Gastroesophageal sphincter (tissue), 4 donors: ENCODE results near the gene WHAMM. TPM values are rescaled to one million over a fixed set of nuclear protein-coding genes. Genes with fewer than 3 reads are reported as not detected.
"Not testable (repeated sequence)": the region's sequence is repeated elsewhere in the genome, so short reads cannot be mapped to it uniquely, and the experiment has no call there.

ENCODE experiments used
- ATAC-seq: fragments of 150-250 bp; one replicate; pipeline ENCODE4 v1.9.1; 2016; ENCODE audit warnings: mild to moderate bottlenecking, moderate library complexity
- H3K27ac ChIP-seq, 4 donors: fragments of 200-600 bp; sonication (generic) in 3 of 4; 1 replicate in 3 of 4; 2 replicates in 1 of 4; pipeline ENCODE4 v1.5.1; 2016 to 2019
- H3K27me3 ChIP-seq: fragments of 200-600 bp; sonication (generic); one replicate; pipeline ENCODE4 v1.5.1; 2019
- H3K36me3 ChIP-seq, 2 donors: fragments of 200-600 bp; sonication (generic); one replicate each; pipeline ENCODE4 v1.5.1; 2019; ENCODE audit warnings: control low read depth in 1 of 2
- H3K4me1 ChIP-seq, 3 donors: fragments of 200-600 bp; sonication (generic); 1 replicate in 2 of 3; 2 replicates in 1 of 3; pipeline ENCODE4 v1.5.1; 2016 to 2019; ENCODE audit warnings: control low read depth in 2 of 3
- H3K4me3 ChIP-seq, 2 donors: fragments of 200-600 bp; sonication (generic); one replicate each; pipeline ENCODE4 v1.5.1; 2019; ENCODE audit warnings: mild to moderate bottlenecking in 1 of 2, moderate library complexity in 1 of 2
- H3K9me3 ChIP-seq, 3 donors: fragments of 200-600 bp; sonication (generic); one replicate each; pipeline ENCODE4 v1.5.1; 2017 to 2019; ENCODE audit warnings: control low read depth in 2 of 3
- CTCF ChIP-seq, 4 experiments: fragments of 200-600 bp in 2 of 4; fragments of 450-650 bp in 2 of 4; sonication (generic) in 1 of 4; IDR thresholded peaks; one replicate each; pipeline ENCODE4 v1.5.1; 2017 to 2019; ENCODE audit warnings: antibody characterized with exemption in 4 of 4, mild to moderate bottlenecking in 2 of 4, moderate library complexity in 2 of 4
- EP300 ChIP-seq: sonication (generic); formaldehyde crosslinking; IDR thresholded peaks from one replicate; pipeline ENCODE4 v1.6.1; 2017; ENCODE audit warnings: antibody characterized with exemption, mild to moderate bottlenecking
- POLR2A ChIP-seq, 2 donors: fragments of 450-650 bp; IDR thresholded peaks; one replicate each; pipeline ENCODE4 v1.6.1; 2017; ENCODE audit warnings: antibody characterized with exemption in 2 of 2, mild to moderate bottlenecking in 2 of 2, moderate library complexity in 1 of 2
- POLR2AphosphoS5 ChIP-seq: sonication (generic); formaldehyde crosslinking; IDR thresholded peaks from one replicate; pipeline ENCODE4 v1.6.1; 2017; ENCODE audit warnings: antibody characterized with exemption
- WGBS, 2 donors: methylation state at CpG; one replicate each; pipeline ENCODE4 v1.1.5; 2018; ENCODE audit warnings: low coverage in 1 of 2; 5-methylcytosine and 5-hydroxymethylcytosine counted together
- total RNA-seq, 4 donors: library from RNA; depleted of rRNA; stranded (reverse); fragments of >200 nt; gene quantifications; one replicate each; pipeline ENCODE4 v1.1.0, GENCODE V29; 2016

WHAMM gene
- total RNA-seq, 4 donors from 2014 or later, result 9.2 to 16.0 (median 11.5) TPM

GRCh38 chr15:82808634-82809041 lies 790 bp upstream of the WHAMM start:
- peak overlapping the region; percentile 29 to 100 (median 100) for H3K27ac ChIP-seq
- H3K4me3 ChIP-seq, result peak overlapping the region in 1 of 2 donors; percentile 96
- no peaks in the 10 kb centered on the region for H3K27me3 ChIP-seq
- H3K9me3 ChIP-seq, result no peaks in the 10 kb centered on the region
- TF ChIP-seq CTCF (IDR thresholded peaks at IDR 0.05) (no peak), EP300 (no peak), POLR2AphosphoS5 (no peak), POLR2A (IDR thresholded peaks at IDR 0.05) (no peak)
- peaks cover 0 to under 1% of the 10 kb centered on the region in 2 donors for H3K36me3 ChIP-seq
- ATAC-seq, result no peak
- H3K4me1 ChIP-seq, result peaks cover 0 to 35% (median 9%) of the 10 kb centered on the region in 3 donors
- 74 to 85% methylated on average over 8 to 9 of the region's 9 CpGs for WGBS, 2 donors

- TF ChIP-seq POLR2A (IDR thresholded peaks at IDR 0.05) (peak; percentile 6 to 9), EP300 (no peak)
- Histone ChIP-seq H3K9me3 (no peaks in the 10 kb centered on the region), H3K4me1 (peaks cover 0 to 35% (median 9%) of the 10 kb centered on the region in 3 donors), H3K4me3 (peak overlapping the region; percentile 83 to 96), H3K36me3 (peaks cover 0 to 17% of the 10 kb centered on the region in 2 donors), H3K27me3 (no peaks in the 10 kb centered on the region), H3K27ac (peak overlapping the region; percentile 91 to 100 (median 100))
- WGBS, 2 donors, result 1 to 4% methylated on average over 5 to 6 of the region's 81 CpGs
- ATAC-seq, result peak; percentile 42
Measured at GRCh38 chr15:82810061-82810889, 847 bp downstream of the WHAMM start.

- WGBS, 2 donors, result 0 to 7% methylated on average over 6 of the region's 6 CpGs
- H3K27me3 ChIP-seq, result no peaks in the 10 kb centered on the region
- peak overlapping the region; percentile 91 to 100 (median 100) for H3K27ac ChIP-seq
- H3K9me3 ChIP-seq, result no peaks in the 10 kb centered on the region
- no peak for TF ChIP-seq POLR2A (IDR thresholded peaks at IDR 0.05)
- no peak for TF ChIP-seq CTCF (IDR thresholded peaks at IDR 0.05)
- H3K36me3 ChIP-seq, result peaks cover 0 to 24% of the 10 kb centered on the region in 2 donors
- peaks cover 0 to 36% (median 9%) of the 10 kb centered on the region in 3 donors for H3K4me1 ChIP-seq
- peak overlapping the region; percentile 83 to 96 for H3K4me3 ChIP-seq
- ATAC-seq, result no peak
Measured at GRCh38 chr15:82810890-82811426, 1.5 kb downstream of the WHAMM start.

- no peak for ATAC-seq
- Histone ChIP-seq H3K27ac (peak overlapping the region in 1 of 4 donors; percentile 100), H3K4me1 (peaks cover 0 to 43% (median 9%) of the 10 kb centered on the region in 3 donors), H3K36me3 (peaks cover 0 to 44% of the 10 kb centered on the region in 2 donors), H3K27me3 (no peaks in the 10 kb centered on the region), H3K9me3 (no peaks in the 10 kb centered on the region), H3K4me3 (no peak overlapping the region)
- no peak for TF ChIP-seq POLR2AphosphoS5
- no peak for TF ChIP-seq POLR2A (IDR thresholded peaks at IDR 0.05)
- TF ChIP-seq EP300, result no peak
- no peak for TF ChIP-seq CTCF (IDR thresholded peaks at IDR 0.05)
- WGBS, 2 donors, result 75 to 77% methylated on average over 3 to 4 of the region's 4 CpGs
Measured at GRCh38 chr15:82812994-82813393, 3.6 kb downstream of the WHAMM start.

GRCh38 chr15:82820128-82820527 lies 10.7 kb downstream of the WHAMM start:
- no peak overlapping the region for H3K4me3 ChIP-seq
- no peak overlapping the region for H3K27ac ChIP-seq
- H3K4me1 ChIP-seq, result peaks cover 0 to 9% (median 0%) of the 10 kb centered on the region in 3 donors
- H3K9me3 ChIP-seq, result no peaks in the 10 kb centered on the region
- no peak for ATAC-seq
- TF ChIP-seq POLR2A (IDR thresholded peaks at IDR 0.05) (no peak), EP300 (no peak), CTCF (IDR thresholded peaks at IDR 0.05) (no peak), POLR2AphosphoS5 (no peak)
- H3K36me3 ChIP-seq, result peaks cover 0 to 99% of the 10 kb centered on the region in 2 donors
- H3K27me3 ChIP-seq, result no peaks in the 10 kb centered on the region

GRCh38 chr15:82821396-82821795 lies 12.0 kb downstream of the WHAMM start:
- H3K36me3 ChIP-seq, result peaks cover 0 to 99% of the 10 kb centered on the region in 2 donors
- not testable (repeated sequence) for H3K4me3 ChIP-seq, H3K27ac ChIP-seq, H3K9me3 ChIP-seq, H3K27me3 ChIP-seq, H3K4me1 ChIP-seq, ATAC-seq
- 76 to 82% methylated on average over 2 to 3 of the region's 3 CpGs for WGBS, 2 donors

- H3K4me1 ChIP-seq, H3K27me3 ChIP-seq, H3K27ac ChIP-seq, H3K9me3 ChIP-seq, ATAC-seq, H3K4me3 ChIP-seq: not testable (repeated sequence)
- H3K36me3 ChIP-seq, result peaks cover 0 to 99% of the 10 kb centered on the region in 2 donors
Measured at GRCh38 chr15:82821851-82822250, 12.4 kb downstream of the WHAMM start.
